Trophoblast cell (in vitro differentiated cells and primary cell): ENCODE results near the gene TMC2.

Experiments
- DNase-seq, 2 donors: peaks; one replicate each; pipeline ENCODE4 v3.0.0-alpha.2; 2016
- H2AFZ ChIP-seq: 2 replicates; pipeline ENCODE4 v1.6.1; 2013; ENCODE audit warnings: low read length, moderate library complexity, mild to moderate bottlenecking; ENCODE audit not compliant: insufficient read depth, poor library complexity
- H2AK5ac ChIP-seq: 2 replicates; pipeline ENCODE4 v1.6.1; 2013; ENCODE audit warnings: mild to moderate bottlenecking, low read length
- H2BK120ac ChIP-seq: 2 replicates; pipeline ENCODE4 v1.6.1; 2013; ENCODE audit warnings: low read length, mild to moderate bottlenecking, moderate library complexity; ENCODE audit not compliant: insufficient read depth, poor library complexity
- H2BK12ac ChIP-seq: 2 replicates; pipeline ENCODE4 v1.6.1; 2013; ENCODE audit warnings: mild to moderate bottlenecking, low read length, moderate library complexity
- H2BK5ac ChIP-seq: 2 replicates; pipeline ENCODE4 v1.6.1; 2013; ENCODE audit warnings: low read length, low read depth, moderate library complexity, mild to moderate bottlenecking; ENCODE audit not compliant: poor library complexity
- H3K14ac ChIP-seq: 2 replicates; pipeline ENCODE4 v1.6.1; 2013; ENCODE audit warnings: mild to moderate bottlenecking, low read length
- H3K18ac ChIP-seq: 2 replicates; pipeline ENCODE4 v1.6.1; 2013; ENCODE audit warnings: mild to moderate bottlenecking, low read length
- H3K23ac ChIP-seq: 2 replicates; pipeline ENCODE4 v1.6.1; 2013; ENCODE audit warnings: low read length
- H3K27ac ChIP-seq: 2 replicates; pipeline ENCODE4 v1.5.1; 2013; ENCODE audit warnings: low read depth, mild to moderate bottlenecking, inconsistent platforms, low read length, moderate library complexity
- H3K27me3 ChIP-seq: 2 replicates; pipeline ENCODE4 v1.6.1; 2013; ENCODE audit warnings: inconsistent platforms, mild to moderate bottlenecking, low read length, moderate library complexity; ENCODE audit not compliant: insufficient read depth
- H3K36me3 ChIP-seq, 2 experiments: 1 replicate in 1 of 2; 2 replicates in 1 of 2; pipeline ENCODE4 v1.6.1; 2013; ENCODE audit warnings: low read length in 2 of 2, mild to moderate bottlenecking in 2 of 2, moderate library complexity in 1 of 2; ENCODE audit not compliant: insufficient read depth in 2 of 2, control insufficient read depth in 1 of 2
- H3K4ac ChIP-seq: 2 replicates; pipeline ENCODE4 v1.6.1; 2013; ENCODE audit warnings: low read depth, mild to moderate bottlenecking, low read length, moderate library complexity
- H3K4me1 ChIP-seq, 2 experiments: 1 replicate in 1 of 2; 2 replicates in 1 of 2; pipeline ENCODE4 v1.6.1; 2013; ENCODE audit warnings: low read length in 2 of 2, mild to moderate bottlenecking in 2 of 2, moderate library complexity in 1 of 2; ENCODE audit not compliant: insufficient read depth in 2 of 2, control insufficient read depth in 1 of 2
- H3K4me2 ChIP-seq: 2 replicates; pipeline ENCODE4 v1.6.1; 2013; ENCODE audit warnings: inconsistent platforms, mild to moderate bottlenecking, low read length, moderate library complexity
- H3K4me3 ChIP-seq: 2 replicates; pipeline ENCODE4 v1.5.1; 2013; ENCODE audit warnings: mild to moderate bottlenecking, low read depth, low read length, inconsistent platforms
- H3K79me1 ChIP-seq: one replicate; pipeline ENCODE4 v1.6.1; 2013; ENCODE audit warnings: low read length
- H3K79me2 ChIP-seq: 2 replicates; pipeline ENCODE4 v1.6.1; 2013; ENCODE audit warnings: low read length, mild to moderate bottlenecking; ENCODE audit not compliant: control insufficient read depth, insufficient read depth, poor library complexity
- H3K9ac ChIP-seq: 2 replicates; pipeline ENCODE4 v1.6.1; 2013; ENCODE audit warnings: mild to moderate bottlenecking, low read length
- H3K9me3 ChIP-seq: 2 replicates; pipeline ENCODE4 v1.6.1; 2013; ENCODE audit warnings: low read depth, mild to moderate bottlenecking, control low read depth, inconsistent platforms, low read length; ENCODE audit not compliant: insufficient read depth
- H4K12ac ChIP-seq: 2 replicates; pipeline ENCODE4 v1.6.1; 2013; ENCODE audit warnings: low read depth, mild to moderate bottlenecking, low read length, moderate library complexity
- H4K8ac ChIP-seq: 2 replicates; pipeline ENCODE4 v1.6.1; 2013; ENCODE audit warnings: low read depth, mild to moderate bottlenecking, low read length, moderate library complexity
- H4K91ac ChIP-seq: one replicate; pipeline ENCODE4 v1.6.1; 2013; ENCODE audit warnings: low read depth, mild to moderate bottlenecking, low read length, moderate library complexity
- WGBS: extraction: QIAGEN DNeasy Blood & Tissue Kit; methylation state at CpG from one replicate; pipeline ENCODE4 v1.1.7; 2013; ENCODE audit warnings: missing lambda C conversion rate; ENCODE audit not compliant: insufficient read length, insufficient coverage; ENCODE audit errors: extremely low coverage; 5-methylcytosine and 5-hydroxymethylcytosine counted together

TMC2 gene

DNA sequence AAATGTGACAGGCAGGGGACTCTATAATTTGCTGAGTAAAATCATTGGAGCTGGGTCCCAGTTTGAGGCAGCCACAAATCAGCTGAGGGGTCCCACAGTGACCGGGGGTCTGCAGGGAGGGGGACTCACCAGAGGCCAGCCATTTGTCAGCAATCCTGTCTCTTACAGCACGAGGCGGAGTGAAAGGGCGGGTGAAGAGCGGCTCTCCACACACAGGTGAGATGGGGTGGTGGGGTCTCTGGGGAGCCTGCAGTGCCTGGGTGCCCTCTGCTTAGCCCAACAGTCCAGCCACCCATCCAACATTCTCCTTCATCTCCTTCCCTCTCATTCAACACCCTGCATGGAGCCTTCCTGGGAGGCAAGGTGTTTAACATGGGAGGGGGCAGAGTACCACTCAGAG, 728 bp downstream of the TMC2 start:
- Histone ChIP-seq H3K4me3 (no peak overlapping the region), H2BK12ac (no peak overlapping the region), H3K14ac (no peak overlapping the region), H3K18ac (no peak overlapping the region), H4K8ac (no peak overlapping the region), H3K4ac (no peak overlapping the region), H4K91ac (no peak overlapping the region), H3K9me3 (no peaks in the 10 kb centered on the region), H3K79me1 (no peaks in the 10 kb centered on the region), H2BK5ac (no peak overlapping the region), H3K36me3 (no peaks in the 10 kb centered on the region), H3K79me2 (no peaks in the 10 kb centered on the region), H3K9ac (no peak overlapping the region), H3K27me3 (no peaks in the 10 kb centered on the region), H2AK5ac (no peak overlapping the region), H3K23ac (no peak overlapping the region), H4K12ac (no peak overlapping the region), H3K4me1 (no peaks in the 10 kb centered on the region), H2BK120ac (no peak overlapping the region), H3K27ac (no peak overlapping the region), H3K4me2 (no peak overlapping the region), H2AFZ (no peak overlapping the region)
- DNase-seq: no peak
- WGBS: no CpG with 5 or more reads among the region's 5 CpGs

DNA sequence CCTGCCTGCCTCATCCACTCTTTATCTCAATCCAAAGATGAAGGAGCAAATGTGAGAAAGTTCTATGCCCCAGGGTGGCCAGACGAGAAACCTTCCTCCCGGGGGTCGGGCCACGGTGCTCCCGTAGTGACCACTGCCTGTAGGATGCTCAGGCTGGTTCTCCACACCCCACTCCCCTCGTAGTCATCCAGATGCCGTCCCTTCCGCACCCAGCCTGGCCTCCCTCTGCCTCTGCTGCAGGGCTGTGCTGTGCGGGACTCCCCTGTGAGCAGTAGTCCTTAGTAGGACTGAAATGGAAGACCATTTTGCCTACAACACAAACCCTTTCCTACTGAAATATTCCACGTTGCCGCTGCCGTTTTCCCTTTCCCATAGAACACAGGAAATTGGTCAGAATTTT, 2.0 kb downstream of the TMC2 start:
- DNase-seq: no peak
- Histone ChIP-seq H3K4me2 (no peak overlapping the region), H3K27ac (no peak overlapping the region)

DNA sequence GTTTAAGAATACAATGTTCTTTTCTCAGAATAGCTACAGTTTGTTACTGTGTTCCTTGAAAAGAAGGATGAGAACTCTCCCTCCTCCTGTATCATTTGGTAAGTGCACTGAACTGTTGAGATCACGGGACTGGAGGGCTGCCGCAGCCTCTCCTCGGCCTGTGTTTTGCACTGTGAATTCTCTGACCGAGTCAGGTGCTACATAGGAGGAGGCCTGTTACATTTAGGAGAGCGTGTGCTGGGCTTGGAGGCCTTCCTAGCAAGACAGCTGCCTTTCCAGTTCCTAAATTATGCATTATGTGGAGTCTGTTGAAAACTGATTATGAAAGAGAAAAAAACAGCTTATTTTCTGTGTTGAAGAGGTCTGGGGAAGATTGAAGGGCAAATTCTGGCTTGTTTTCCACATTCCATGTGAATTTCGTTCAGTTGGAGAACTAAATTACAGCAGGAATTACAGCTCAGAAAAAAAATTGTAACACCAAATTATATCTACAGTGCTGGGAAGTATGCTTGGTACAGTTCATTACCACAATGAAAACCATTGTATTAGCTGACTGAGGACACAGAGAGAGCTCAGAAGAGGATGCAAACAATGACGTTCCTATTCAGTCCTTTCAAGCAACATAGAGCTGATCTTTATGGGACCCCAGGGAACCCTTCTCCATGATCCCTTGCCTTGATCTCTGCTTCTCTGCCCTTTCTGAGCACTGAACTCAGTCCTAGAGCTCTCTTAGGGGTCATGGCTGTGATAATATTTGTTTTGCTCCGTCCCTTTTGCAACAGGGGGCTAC, 2.8 kb downstream of the TMC2 start:
- H3K79me1 ChIP-seq: no peaks in the 10 kb centered on the region
- H3K27me3 ChIP-seq: no peaks in the 10 kb centered on the region
- H3K9ac ChIP-seq: no peak overlapping the region
- H2AFZ ChIP-seq: no peak overlapping the region
- H2BK5ac ChIP-seq: no peak overlapping the region
- WGBS: no CpG with 5 or more reads among the region's 8 CpGs
- H2BK12ac ChIP-seq: no peak overlapping the region
- no peaks in the 10 kb centered on the region for H3K4me1 ChIP-seq
- H3K4ac ChIP-seq: no peak overlapping the region
- H2AK5ac ChIP-seq: no peak overlapping the region
- no peak overlapping the region for H3K4me2 ChIP-seq
- H3K23ac ChIP-seq: no peak overlapping the region
- H3K27ac ChIP-seq: no peak overlapping the region
- DNase-seq: no peak
- no peak overlapping the region for H3K4me3 ChIP-seq
- no peak overlapping the region for H3K14ac ChIP-seq
- H3K9me3 ChIP-seq: no peaks in the 10 kb centered on the region
- H4K91ac ChIP-seq: no peak overlapping the region
- no peak overlapping the region for H4K8ac ChIP-seq
- no peak overlapping the region for H2BK120ac ChIP-seq
- H3K36me3 ChIP-seq: no peaks in the 10 kb centered on the region
- no peak overlapping the region for H4K12ac ChIP-seq
- no peaks in the 10 kb centered on the region for H3K79me2 ChIP-seq
- H3K18ac ChIP-seq: no peak overlapping the region

More for the DNA sequence above, 2.0 kb downstream of the TMC2 start:
- Histone ChIP-seq H4K91ac (no peak overlapping the region), H3K4me1 (no peaks in the 10 kb centered on the region), H3K36me3 (no peaks in the 10 kb centered on the region), H3K4ac (no peak overlapping the region), H4K8ac (no peak overlapping the region), H3K79me2 (no peaks in the 10 kb centered on the region), H3K9me3 (no peaks in the 10 kb centered on the region), H3K4me3 (no peak overlapping the region), H2BK5ac (no peak overlapping the region), H2AK5ac (no peak overlapping the region), H3K14ac (no peak overlapping the region), H2AFZ (no peak overlapping the region), H3K18ac (no peak overlapping the region), H3K27me3 (no peaks in the 10 kb centered on the region), H4K12ac (no peak overlapping the region), H3K23ac (no peak overlapping the region), H3K79me1 (no peaks in the 10 kb centered on the region), H2BK120ac (no peak overlapping the region), H2BK12ac (no peak overlapping the region), H3K9ac (no peak overlapping the region)
- WGBS: no CpG with 5 or more reads among the region's 12 CpGs

DNA sequence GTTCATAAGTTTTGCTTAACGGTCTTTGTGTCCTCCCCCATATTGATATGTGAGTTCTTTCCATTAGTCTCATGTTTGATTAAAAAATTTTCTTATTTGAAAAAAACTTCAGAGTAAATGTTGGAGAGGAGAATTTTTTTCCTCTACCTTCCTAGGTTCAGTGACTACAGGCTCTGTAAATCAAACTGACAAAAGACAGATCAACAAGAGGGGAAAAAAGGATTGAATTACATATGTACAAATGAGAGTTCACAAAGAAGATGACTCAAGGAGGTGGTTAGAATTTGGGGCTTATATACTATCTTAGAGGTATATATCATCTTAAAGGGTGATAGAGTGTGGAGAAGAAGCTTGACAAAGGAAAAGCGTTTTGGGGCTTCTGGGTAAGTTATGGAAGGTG, 5.6 kb downstream of the TMC2 start:
- H3K36me3 ChIP-seq: no peaks in the 10 kb centered on the region
- H3K23ac ChIP-seq: no peak overlapping the region
- no peaks in the 10 kb centered on the region for H3K79me1 ChIP-seq
- no peaks in the 10 kb centered on the region for H3K27me3 ChIP-seq
- DNase-seq: no peak
- H3K14ac ChIP-seq: no peak overlapping the region
- no peaks in the 10 kb centered on the region for H3K9me3 ChIP-seq
- no peak overlapping the region for H3K4me2 ChIP-seq
- no peak overlapping the region for H3K9ac ChIP-seq
- H4K12ac ChIP-seq: no peak overlapping the region
- no peak overlapping the region for H3K4me3 ChIP-seq
- no peak overlapping the region for H2AK5ac ChIP-seq
- no peak overlapping the region for H3K27ac ChIP-seq
- no peaks in the 10 kb centered on the region for H3K4me1 ChIP-seq
- no peak overlapping the region for H3K18ac ChIP-seq
- WGBS: no CpG with 5 or more reads among the region's 2 CpGs
- no peak overlapping the region for H4K91ac ChIP-seq
- no peak overlapping the region for H2BK5ac ChIP-seq
- H4K8ac ChIP-seq: no peak overlapping the region
- H3K4ac ChIP-seq: no peak overlapping the region
- H2BK120ac ChIP-seq: no peak overlapping the region
- no peak overlapping the region for H2BK12ac ChIP-seq
- H3K79me2 ChIP-seq: no peaks in the 10 kb centered on the region
- H2AFZ ChIP-seq: no peak overlapping the region
